HG03469 (cell line): ENCODE results near the gene ZNF782.
"Not testable (repeated sequence)": the region's sequence is repeated elsewhere in the genome, so short reads cannot be mapped to it uniquely, and the experiment has no call there.

Experiments used
- ATAC-seq: cut with Tn5 transposase; IDR thresholded peaks from one replicate; pipeline ENCODE4 v1.9.1; 2021; ENCODE audit warnings: mild to moderate bottlenecking, moderate library complexity, moderate number of reproducible peaks; ENCODE audit not compliant: unreplicated experiment

ZNF782 gene

DNA sequence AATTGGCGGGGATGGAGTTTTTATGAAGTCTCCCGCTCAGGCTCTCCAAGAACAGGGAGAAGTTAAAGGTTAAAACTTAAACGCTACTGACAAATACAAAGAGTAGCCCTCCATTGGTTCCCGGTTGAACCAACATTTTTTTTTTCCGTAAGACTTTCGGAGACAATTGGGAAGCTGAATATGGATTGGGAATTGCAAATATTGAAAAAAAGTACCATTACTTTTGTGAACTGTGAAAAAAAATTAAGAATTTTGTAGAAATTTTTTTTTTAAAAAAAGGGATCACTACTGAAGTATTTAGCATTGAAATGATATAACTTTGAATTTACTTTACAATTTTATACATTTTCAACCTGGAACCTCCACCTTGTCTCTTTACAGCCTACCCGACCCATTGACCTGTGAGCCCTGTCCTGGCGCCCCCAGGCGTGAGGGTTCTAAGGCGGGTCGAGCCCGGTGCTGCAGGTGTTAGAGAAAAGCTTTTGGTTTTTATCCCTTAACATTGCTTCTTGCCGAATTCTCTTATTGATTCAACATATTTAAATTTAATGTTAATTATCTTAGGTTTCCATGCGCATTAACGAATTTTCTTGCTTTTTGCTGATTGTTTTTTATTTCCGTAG lies 448 bp upstream of the ZNF782 start:
- ATAC-seq, result no peak

DNA sequence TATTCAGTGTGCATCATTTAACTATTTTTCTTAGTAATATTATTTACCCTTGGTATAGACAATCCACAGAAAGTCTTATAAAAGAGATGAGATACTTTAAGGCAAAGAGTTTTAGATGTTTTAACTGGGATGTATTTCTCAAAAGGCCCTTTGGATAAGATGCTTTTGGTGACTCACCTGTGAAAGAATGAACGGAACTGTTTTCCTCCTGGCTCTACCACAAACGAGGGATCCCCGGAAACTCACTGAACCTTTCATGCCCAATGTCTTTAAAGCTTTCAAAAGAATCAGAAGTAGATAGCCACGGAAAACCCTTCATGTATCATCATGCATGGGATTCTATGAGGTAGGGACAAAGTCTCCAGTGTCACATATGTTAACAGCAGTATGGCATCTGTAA lies 1.6 kb downstream of the ZNF782 start:
- no peak for ATAC-seq

DNA sequence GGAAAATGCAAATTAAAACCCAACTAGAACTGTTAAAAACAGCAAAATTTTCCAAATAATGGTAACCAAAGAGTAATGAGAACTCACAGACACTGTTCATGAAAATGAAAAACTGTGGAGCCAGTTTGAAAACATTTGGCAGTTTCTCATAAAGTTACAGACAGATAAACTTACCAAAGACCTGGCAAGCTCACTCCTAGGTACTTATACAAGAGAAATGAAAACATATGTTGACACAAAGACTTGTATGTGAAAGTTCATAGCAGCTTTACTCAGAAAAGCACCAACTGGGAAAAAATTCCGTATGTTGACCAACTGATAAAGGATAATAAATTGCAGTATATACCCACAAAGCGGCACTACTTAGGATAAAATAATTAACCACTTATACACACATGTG lies 10.3 kb downstream of the ZNF782 start:
- no peak for ATAC-seq

DNA sequence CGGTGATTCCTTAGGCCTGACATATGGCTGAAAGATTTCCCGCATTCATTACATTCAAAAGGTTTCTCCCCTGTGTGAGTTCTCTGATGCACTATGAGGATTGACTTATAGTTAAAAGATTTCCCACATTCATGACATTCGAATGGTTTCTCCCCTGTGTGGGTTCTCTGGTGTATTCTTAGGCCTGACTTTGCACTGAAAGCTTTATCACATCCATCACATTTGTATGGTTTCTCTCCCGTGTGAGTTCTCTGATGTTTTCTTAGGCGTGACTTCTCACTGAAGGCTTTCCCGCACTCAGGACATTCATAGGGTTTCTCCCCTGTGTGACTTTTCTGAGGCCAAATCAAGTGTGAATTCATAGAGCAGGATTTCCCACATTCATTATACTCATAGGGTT lies 35.8 kb downstream of the ZNF782 start:
- ATAC-seq, result no peak

DNA sequence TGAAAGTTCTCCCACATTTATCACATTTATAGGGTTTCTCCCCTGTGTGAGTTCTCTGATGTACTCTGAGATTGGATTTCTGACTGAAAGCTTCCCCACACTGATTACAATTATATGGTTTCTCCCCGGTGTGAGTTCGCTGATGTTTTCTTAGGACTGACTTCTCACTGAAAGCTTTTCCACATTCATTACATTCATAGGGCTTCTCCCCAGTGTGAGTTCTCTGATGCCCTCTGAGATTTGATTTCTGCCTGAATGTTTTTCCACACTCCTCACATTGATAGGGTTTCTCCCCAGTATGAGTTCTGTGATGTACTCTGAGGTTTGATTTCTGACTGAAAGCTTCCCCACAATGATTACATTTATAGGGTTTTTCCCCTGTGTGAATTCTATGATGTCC lies 36.3 kb downstream of the ZNF782 start:
- no peak for ATAC-seq

DNA sequence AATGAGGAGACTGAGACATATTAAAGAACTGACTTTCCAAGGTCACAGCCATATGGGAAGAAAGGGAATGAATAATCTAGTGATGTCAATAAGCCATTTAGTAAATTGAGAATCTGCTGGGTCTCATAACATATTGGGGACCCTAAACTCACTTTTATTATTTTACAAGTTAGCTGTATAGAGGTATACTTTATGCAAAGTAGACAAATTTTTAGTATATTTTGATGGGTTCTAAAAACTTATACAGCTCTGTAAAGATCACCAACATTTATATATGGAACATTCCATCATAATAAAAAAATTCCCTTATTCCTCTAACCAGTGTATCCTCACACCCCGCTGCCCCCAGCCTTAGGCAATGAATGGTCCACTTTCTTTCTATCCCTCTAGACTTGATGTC lies 40.7 kb downstream of the ZNF782 start:
- no peak for ATAC-seq

DNA sequence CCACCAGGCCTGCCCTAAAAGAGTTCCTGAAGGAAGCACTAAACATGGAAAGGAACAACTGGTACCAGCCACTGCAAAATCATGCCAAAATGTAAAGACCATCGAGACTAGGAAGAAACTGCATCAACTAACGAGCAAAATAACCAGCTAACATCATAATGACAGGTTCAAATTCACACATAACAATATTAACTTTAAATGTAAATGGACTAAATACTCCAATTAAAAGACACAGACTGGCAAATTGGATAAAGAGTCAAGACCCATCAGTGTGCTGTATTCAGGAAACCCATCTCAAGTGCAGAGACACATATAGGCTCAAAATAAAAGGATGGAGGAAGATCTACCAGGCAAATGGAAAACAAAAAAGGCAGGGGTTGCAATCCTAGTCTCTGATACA lies 55.4 kb downstream of the ZNF782 start:
- not testable (repeated sequence) for ATAC-seq

DNA sequence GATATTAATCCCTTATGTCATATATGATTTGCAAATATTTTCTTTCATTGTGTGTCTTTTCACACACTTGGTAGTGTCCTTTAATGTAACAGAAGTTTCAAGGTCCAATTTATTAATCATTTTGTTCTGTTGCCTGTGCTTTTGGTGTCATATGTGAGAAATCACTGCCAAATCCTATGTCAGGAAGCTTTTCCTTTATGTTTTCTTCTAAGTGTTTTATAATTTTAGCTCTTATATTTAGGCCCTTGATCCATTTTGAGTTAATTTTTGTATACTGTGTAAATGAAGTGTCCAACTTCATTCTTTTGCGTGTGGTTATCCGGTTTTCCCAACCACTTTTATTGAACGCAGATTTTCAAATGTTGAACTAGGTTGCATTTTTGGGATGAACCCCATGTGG lies 70.3 kb downstream of the ZNF782 start:
- no peak for ATAC-seq

DNA sequence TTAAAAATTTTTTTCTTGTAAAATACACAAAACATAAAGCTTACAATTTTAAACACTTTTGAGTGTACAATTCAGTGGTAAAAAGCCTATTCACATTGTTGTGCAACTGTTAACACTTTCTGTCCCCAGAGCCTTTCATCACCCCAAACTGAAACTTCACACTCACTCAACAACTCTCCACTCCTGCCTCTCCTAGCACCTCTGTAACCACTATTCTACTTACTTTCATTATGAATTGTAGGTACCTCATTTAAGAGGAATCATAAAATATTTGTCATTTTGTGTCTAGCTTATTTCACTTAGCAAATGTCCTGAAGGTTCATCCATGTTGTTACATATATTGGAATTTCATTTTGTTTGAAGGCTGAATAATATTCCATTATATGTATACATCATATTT lies 72.1 kb downstream of the ZNF782 start:
- ATAC-seq, result no peak

DNA sequence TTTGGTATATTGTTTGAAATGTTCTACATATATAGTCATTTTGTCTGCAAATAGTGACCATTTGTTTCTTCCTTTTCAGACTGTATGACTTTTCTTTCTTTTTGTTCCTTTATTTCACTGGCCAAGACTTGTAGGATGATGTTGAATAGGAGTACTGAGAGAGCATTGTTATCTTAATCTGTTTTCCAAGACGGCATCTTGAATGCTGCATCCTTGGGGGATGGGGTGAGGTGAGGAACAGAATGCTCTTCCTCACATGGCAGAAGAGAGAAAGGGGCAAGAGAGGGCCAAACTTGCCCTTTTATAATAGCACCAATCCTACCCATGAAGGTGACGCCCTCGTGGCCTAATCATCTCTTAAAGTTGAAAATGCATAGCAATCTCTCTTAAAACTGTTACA lies 72.8 kb downstream of the ZNF782 start:
- ATAC-seq, result no peak

DNA sequence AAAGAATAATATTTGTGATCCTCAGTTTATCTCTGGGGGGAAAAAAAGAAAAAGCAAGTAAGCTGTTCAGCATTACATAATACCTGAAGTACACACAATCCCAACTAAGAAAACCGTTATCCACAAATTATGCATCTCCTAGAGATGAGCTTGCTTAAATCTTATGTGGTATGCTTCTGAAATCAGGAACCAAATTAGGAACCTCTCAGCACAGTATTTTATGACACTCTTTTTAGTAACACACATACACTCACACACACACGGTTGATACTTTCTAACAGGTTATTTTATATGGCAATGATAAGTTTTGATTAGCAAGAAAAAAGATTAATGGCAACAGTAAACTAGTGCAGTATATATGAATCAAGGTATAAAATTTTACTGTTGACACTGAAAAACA lies 75.2 kb downstream of the ZNF782 start:
- ATAC-seq, result no peak

DNA sequence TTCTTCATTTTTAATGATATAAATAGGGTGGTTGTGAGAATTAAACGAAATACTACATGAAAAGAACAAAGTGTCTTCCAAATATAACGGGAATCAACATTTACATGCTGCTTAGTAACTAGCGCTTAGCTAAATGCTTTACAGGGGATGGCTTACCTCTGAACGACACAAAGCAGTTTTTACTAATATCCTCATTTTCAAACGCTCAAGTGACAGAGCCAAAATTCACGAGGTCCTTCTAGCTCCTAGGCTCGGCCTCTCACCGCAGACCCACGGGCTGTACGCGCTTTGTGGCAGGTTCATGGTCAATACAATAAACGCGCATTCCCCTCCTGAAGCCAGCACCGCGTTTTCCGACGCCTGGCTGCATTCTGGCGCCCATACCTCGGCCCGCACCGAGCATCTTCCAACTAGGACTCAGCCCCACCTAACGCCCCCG lies 76.9 kb downstream of the ZNF782 start:
- no peak for ATAC-seq

DNA sequence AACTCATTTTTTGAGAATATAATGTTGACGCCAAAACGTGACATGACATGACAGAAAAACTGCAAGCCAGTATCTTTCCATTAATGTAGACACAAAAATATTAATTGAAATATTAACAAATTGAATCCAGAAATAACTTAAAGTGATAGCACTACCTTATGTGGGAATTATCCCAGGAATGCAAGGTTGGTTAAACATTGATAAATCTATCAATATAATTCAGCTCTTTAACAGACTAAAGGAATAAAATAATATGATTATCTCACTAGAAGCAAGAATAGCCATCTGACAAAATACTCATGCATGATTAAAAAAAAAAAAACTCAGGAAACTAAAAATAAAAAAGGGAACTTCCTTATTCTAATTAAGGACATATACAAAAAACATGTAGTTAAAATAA lies 83.2 kb downstream of the ZNF782 start:
- ATAC-seq, result no peak

DNA sequence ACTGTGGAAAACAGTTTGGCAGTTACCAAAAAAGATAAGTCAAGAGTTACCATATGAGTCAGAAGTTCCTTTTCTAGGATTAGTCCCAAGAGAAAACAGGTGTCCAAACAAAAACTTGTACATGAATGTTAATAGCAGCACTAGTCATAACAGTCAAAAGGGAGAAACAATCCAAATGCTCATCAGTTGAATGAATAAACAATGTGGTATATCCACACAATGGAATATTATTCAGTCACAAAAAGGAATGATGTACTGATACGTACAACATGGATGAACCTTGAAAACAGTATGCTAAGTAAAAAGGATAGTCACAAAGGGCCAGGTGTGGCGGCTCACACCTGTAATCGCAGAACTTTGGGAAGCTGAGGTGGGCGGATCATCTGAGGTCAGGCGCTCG lies 84.3 kb downstream of the ZNF782 start:
- no peak for ATAC-seq
